Activated T-helper 2 cell treated with anti-CD3 and anti-CD28 coated beads, Interferon-gamma antibody, Interleukin-2, Interleukin-4, amounts not matched to agents 10 μg/mL and 5 μg/mL and 100 μg/mL, durations not matched to agents 14 hours and 24 hours and 36 hours (primary cell): Measurements from ENCODE around the gene KRTAP9-4. TPM values are rescaled to one million over a fixed set of nuclear protein-coding genes. Genes with fewer than 3 reads are reported as not detected.
"Not testable (repeated sequence)": the region's sequence is repeated elsewhere in the genome, so short reads cannot be mapped to it uniquely, and the experiment has no call there.

ENCODE experiments used
- DNase-seq: peaks from one replicate; pipeline ENCODE4 v3.0.0; 2021; ENCODE audit warnings: low spot score
- H3K27ac Mint-ChIP-seq: one replicate; pipeline ENCODE4 v1.8.0; 2021; ENCODE audit warnings: mixed read lengths
- H3K27me3 Mint-ChIP-seq: one replicate; pipeline ENCODE4 v1.8.0; 2021; ENCODE audit warnings: low read depth, mixed read lengths
- H3K36me3 Mint-ChIP-seq: one replicate; pipeline ENCODE4 v1.8.0; 2021; ENCODE audit warnings: low read depth, mixed read lengths
- H3K4me1 Mint-ChIP-seq: one replicate; pipeline ENCODE4 v1.8.0; 2021; ENCODE audit warnings: low read depth, mixed read lengths
- H3K4me3 Mint-ChIP-seq: one replicate; pipeline ENCODE4 v1.8.0; 2021; ENCODE audit warnings: low read depth, mild to moderate bottlenecking, moderate library complexity, mixed read lengths
- H3K9me3 Mint-ChIP-seq: one replicate; pipeline ENCODE4 v1.8.0; 2021; ENCODE audit warnings: mixed read lengths
- intact Hi-C: fragments of 100-400 bp; cut with micrococcal nuclease; formaldehyde crosslinking; loops from one replicate; pipeline ENCODE4 v1.15.1; 2023
- total RNA-seq: library from RNA; stranded (reverse); gene quantifications from 2 replicates; pipeline ENCODE4 v1.2.3, GENCODE V29; 2022

KRTAP9-4 gene
- total RNA-seq, 1 donor from 2014 or later, result not detected

- H3K4me1 Mint-ChIP-seq, result not testable (repeated sequence)
Measured at GRCh38 chr17:41246995-41247787, 2.3 kb upstream of the KRTAP9-4 start.

GRCh38 chr17:41251261-41251660, 1.8 kb downstream of the KRTAP9-4 start:
- no peaks in the 10 kb centered on the region for H3K9me3 Mint-ChIP-seq
- intact Hi-C loops, result no loop called here
- no peak for DNase-seq
- H3K27me3 Mint-ChIP-seq, result peaks cover 22% of the 10 kb centered on the region
- no peaks in the 10 kb centered on the region for H3K36me3 Mint-ChIP-seq
- H3K27ac Mint-ChIP-seq, result no peak overlapping the region
- H3K4me3 Mint-ChIP-seq, result no peak overlapping the region
- no peaks in the 10 kb centered on the region for H3K4me1 Mint-ChIP-seq

More at GRCh38 chr17:41246995-41247787, 2.3 kb upstream of the KRTAP9-4 start:
- peaks cover 15% of the 10 kb centered on the region for H3K27me3 Mint-ChIP-seq
- intact Hi-C loops, DNase-seq, H3K4me3 Mint-ChIP-seq, H3K9me3 Mint-ChIP-seq, H3K36me3 Mint-ChIP-seq, H3K27ac Mint-ChIP-seq: not testable (repeated sequence)

GRCh38 chr17:41254861-41255260, 5.4 kb downstream of the KRTAP9-4 start:
- H3K27ac Mint-ChIP-seq, result no peak overlapping the region
- no peaks in the 10 kb centered on the region for H3K9me3 Mint-ChIP-seq
- no peaks in the 10 kb centered on the region for H3K4me1 Mint-ChIP-seq
- H3K27me3 Mint-ChIP-seq, result peaks cover 37% of the 10 kb centered on the region
- intact Hi-C loops, result no loop called here
- H3K4me3 Mint-ChIP-seq, result no peak overlapping the region
- no peak for DNase-seq
- H3K36me3 Mint-ChIP-seq, result no peaks in the 10 kb centered on the region

GRCh38 chr17:41255381-41256290, 6.1 kb downstream of the KRTAP9-4 start, which contains the start of gene KRTAP9-9:
KRTAP9-9 (plus strand) TSS chr17:41255384.
- H3K36me3 Mint-ChIP-seq, H3K4me3 Mint-ChIP-seq, H3K9me3 Mint-ChIP-seq, H3K4me1 Mint-ChIP-seq, DNase-seq, intact Hi-C loops, H3K27ac Mint-ChIP-seq: not testable (repeated sequence)
- peaks cover 33% of the 10 kb centered on the region for H3K27me3 Mint-ChIP-seq

DNA sequence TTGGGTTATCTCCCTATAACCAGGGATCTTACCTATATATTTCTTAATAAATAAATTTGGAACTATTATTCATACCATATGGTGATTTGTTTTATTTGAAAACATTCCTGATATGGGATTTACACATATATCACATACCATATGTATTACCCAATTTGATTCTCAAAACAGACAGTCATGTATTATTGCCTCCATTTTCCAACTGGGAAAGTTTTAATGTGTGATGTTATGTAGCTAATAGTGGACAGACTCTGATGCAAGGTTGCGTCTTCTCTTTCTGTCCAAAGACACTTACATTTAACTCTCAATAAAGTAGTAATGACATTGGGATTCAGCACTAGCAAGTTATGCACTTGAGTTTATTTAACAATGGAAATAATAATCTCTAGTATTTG, 6.8 kb downstream of the KRTAP9-4 start:
- Mint-ChIP-seq H3K4me3 (no peak overlapping the region), H3K27ac (no peak overlapping the region), H3K4me1 (no peaks in the 10 kb centered on the region), H3K36me3 (no peaks in the 10 kb centered on the region), H3K27me3 (peaks cover 39% of the 10 kb centered on the region), H3K9me3 (no peaks in the 10 kb centered on the region)
- no peak for DNase-seq
- intact Hi-C loops, result no loop called here

- H3K27ac Mint-ChIP-seq, result no peak overlapping the region
- peaks cover 41% of the 10 kb centered on the region for H3K27me3 Mint-ChIP-seq
- no peak for DNase-seq
- intact Hi-C loops, result no loop called here
- no peaks in the 10 kb centered on the region for H3K4me1 Mint-ChIP-seq
- H3K36me3 Mint-ChIP-seq, result no peaks in the 10 kb centered on the region
- no peak overlapping the region for H3K4me3 Mint-ChIP-seq
- H3K9me3 Mint-ChIP-seq, result no peaks in the 10 kb centered on the region
Measured at GRCh38 chr17:41258406-41258805, 8.9 kb downstream of the KRTAP9-4 start.

DNA sequence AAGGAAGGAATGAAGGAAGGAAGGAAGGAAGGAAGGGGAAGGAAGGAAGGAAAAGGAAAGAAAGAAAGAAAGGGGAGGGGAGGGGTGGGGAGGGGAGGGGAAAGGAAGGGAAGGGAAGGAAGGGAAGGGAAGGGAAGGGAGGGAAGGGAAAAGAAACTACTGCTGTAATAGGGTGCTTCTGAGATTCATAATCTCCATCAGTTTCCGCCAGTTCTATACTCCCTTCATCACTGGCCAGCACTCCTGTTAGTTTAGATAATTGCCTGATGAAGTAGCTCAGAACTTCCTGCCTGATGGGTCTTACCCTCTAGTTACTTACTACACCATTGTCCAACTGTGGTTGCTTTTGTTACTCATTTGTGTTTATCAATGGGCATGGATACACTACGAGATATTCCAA, 13.7 kb downstream of the KRTAP9-4 start:
- H3K36me3 Mint-ChIP-seq, result no peaks in the 10 kb centered on the region

DNA sequence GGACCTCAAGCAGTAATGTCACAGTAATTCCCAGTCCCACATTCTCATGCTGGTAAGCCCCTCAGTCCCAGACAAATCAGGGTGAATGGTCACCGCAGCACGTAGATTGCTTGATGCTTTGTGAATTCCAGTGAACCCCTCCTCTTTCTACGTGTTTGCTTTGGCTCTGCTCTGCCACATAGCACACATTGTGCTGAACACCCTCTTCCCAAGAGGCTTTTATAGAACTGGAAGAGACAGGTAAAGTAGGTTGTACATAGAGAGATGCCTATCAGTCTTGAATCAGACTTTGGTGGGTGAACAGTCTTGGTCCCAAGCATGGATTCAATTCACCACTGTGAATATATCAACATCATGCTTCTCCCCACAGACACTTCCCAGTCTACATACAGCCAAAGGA, 15.1 kb downstream of the KRTAP9-4 start:
- Mint-ChIP-seq H3K4me3 (no peak overlapping the region), H3K9me3 (no peaks in the 10 kb centered on the region), H3K27me3 (peaks cover 21% of the 10 kb centered on the region), H3K27ac (no peak overlapping the region), H3K36me3 (no peaks in the 10 kb centered on the region), H3K4me1 (no peaks in the 10 kb centered on the region)
- no peak for DNase-seq
- intact Hi-C loops, result no loop called here

More for the DNA sequence above, 13.7 kb downstream of the KRTAP9-4 start:
- Mint-ChIP-seq H3K27ac (no peak overlapping the region), H3K9me3 (no peaks in the 10 kb centered on the region), H3K27me3 (peaks cover 25% of the 10 kb centered on the region), H3K4me1 (no peaks in the 10 kb centered on the region), H3K4me3 (no peak overlapping the region)
- no peak for DNase-seq
- intact Hi-C loops, result no loop called here

DNA sequence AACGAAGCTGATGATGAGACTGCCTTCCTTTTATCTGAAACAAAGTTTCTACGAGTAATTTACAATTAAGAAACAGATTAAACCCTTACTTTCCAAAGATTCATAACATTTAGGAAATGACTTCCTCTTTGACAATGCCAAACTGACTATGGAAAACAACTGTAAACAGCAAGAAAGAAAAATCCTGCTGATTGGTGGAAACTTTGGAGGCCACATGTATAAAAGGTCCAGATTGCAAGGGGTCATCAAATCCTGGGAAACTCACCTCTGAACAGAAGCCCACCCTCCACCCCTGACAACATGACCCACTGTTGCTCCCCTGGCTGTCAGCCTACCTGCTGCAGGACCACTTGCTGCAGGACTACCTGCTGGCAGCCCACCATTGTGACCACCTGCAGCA, 15.6 kb downstream of the KRTAP9-4 start, which contains the start of gene KRTAP9-6:
TSS of gene KRTAP9-6 (plus strand) at position 301 of the 400 bp plus-strand sequence. CDS start at position 301, 0 bp downstream.
- Mint-ChIP-seq H3K36me3 (no peaks in the 10 kb centered on the region), H3K27ac (no peak within 1 kb of the TSS), H3K9me3 (no peaks in the 10 kb centered on the region), H3K4me1 (no peaks in the 10 kb centered on the region), H3K4me3 (no peak within 1 kb of the TSS), H3K27me3 (peaks cover 21% of the 10 kb centered on the region)
- no peak for DNase-seq
- intact Hi-C loops, result no loop called here

DNA sequence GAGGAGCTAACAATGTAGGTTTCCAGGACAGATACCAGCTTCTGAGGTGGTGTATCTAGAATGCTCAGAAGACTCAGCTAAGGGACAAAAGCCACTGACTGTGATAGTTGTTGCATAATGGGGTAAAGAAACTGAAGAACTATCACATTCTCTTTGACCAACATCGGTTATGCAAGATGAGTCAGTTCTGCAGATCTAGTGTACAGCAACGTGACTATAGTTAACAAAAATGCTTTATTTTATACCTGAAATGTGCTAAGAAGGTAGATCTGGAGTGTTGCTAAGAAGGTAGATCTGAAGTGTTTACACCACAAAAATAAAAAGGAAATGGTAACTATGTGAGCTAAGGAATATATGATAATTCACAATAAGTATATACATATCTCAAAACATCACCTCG, 18.2 kb downstream of the KRTAP9-4 start:
- DNase-seq, result no peak
- intact Hi-C loops, result no loop called here
- H3K36me3 Mint-ChIP-seq, result no peaks in the 10 kb centered on the region
- no peak overlapping the region for H3K4me3 Mint-ChIP-seq
- no peak overlapping the region for H3K27ac Mint-ChIP-seq
- no peaks in the 10 kb centered on the region for H3K9me3 Mint-ChIP-seq
- H3K27me3 Mint-ChIP-seq, result peaks cover 3% of the 10 kb centered on the region
- H3K4me1 Mint-ChIP-seq, result no peaks in the 10 kb centered on the region

DNA sequence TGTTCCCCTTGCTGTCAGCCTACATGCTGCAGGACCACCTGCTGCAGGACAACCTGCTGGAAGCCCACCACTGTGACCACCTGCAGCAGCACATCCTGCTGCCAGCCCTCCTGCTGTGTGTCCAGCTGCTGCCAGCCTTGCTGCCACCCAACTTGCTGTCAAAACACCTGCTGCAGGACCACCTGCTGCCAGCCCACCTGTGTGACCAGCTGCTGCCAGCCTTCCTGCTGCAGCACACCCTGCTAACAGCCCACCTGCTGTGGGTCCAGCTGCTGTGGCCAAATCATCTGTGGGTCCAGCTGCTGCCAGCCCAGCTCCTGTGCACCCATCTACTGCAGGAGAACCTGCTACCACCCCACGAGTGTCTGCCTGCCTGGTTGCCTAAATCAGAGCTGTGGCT, 21.8 kb downstream of the KRTAP9-4 start:
- H3K9me3 Mint-ChIP-seq, H3K36me3 Mint-ChIP-seq, H3K4me3 Mint-ChIP-seq, H3K27ac Mint-ChIP-seq, intact Hi-C loops, DNase-seq, H3K4me1 Mint-ChIP-seq, H3K27me3 Mint-ChIP-seq: not testable (repeated sequence)

- Mint-ChIP-seq H3K4me1 (no peaks in the 10 kb centered on the region), H3K9me3 (no peaks in the 10 kb centered on the region), H3K27ac (no peak overlapping the region), H3K27me3 (no peaks in the 10 kb centered on the region), H3K36me3 (no peaks in the 10 kb centered on the region), H3K4me3 (no peak overlapping the region)
- DNase-seq, result no peak
- intact Hi-C loops, result no loop called here
Measured at GRCh38 chr17:41271858-41272257, 22.4 kb downstream of the KRTAP9-4 start.
